MM.1S (cell line): ENCODE results near the gene TMEM187.
A peak's percentile ranks its signal among the peaks of the same experiment; 100 is the strongest.

Experiments
- EZH2 ChIP-seq: fragments of 300-600 bp; sonication (generic); optimal IDR thresholded peaks from 2 replicates; pipeline ENCODE3; 2017; ENCODE audit warnings: low read depth, mild to moderate bottlenecking, antibody characterized with exemption, low read length, mixed read lengths
- TF ChIP-seq, protein P1 (sequence below): fragments of 300-600 bp; sonication (generic); IDR thresholded peaks from 2 replicates; pipeline ENCODE4 v1.5.1; 2016; ENCODE audit warnings: antibody characterized with exemption, low read length, mixed read lengths

DNA sequence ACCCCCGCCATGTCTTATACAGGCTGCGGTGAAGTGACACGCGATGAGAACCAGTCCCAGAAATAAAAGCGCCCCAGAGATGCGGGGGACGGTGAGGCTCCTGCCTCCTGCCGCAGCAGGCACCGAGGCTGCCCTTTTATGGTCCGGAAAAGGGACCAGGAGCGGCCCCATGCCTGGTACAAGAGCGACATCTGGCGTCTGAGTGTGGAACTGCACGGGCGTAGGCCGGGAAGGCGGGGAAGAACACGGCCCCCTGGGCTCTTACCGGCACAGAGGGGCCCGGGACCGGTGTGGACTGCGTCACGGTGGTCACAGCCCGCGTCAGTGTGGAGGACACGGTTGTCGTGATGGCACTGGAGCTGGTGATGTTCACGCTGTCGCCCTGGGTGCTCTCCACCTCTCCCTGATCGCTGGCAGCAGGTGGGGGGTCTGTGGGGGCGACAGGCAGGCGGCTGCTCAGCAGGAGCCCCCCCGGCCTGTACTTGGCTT, 19.2 kb upstream of the TMEM187 start:
- TF ChIP-seq, protein P1, sequence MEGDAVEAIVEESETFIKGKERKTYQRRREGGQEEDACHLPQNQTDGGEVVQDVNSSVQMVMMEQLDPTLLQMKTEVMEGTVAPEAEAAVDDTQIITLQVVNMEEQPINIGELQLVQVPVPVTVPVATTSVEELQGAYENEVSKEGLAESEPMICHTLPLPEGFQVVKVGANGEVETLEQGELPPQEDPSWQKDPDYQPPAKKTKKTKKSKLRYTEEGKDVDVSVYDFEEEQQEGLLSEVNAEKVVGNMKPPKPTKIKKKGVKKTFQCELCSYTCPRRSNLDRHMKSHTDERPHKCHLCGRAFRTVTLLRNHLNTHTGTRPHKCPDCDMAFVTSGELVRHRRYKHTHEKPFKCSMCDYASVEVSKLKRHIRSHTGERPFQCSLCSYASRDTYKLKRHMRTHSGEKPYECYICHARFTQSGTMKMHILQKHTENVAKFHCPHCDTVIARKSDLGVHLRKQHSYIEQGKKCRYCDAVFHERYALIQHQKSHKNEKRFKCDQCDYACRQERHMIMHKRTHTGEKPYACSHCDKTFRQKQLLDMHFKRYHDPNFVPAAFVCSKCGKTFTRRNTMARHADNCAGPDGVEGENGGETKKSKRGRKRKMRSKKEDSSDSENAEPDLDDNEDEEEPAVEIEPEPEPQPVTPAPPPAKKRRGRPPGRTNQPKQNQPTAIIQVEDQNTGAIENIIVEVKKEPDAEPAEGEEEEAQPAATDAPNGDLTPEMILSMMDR, result peak; percentile 86
- TF ChIP-seq EZH2, result no peak
